Astrocyte of the hippocampus (primary cell): ENCODE data around the gene TTC39B.

Experiments
- DNase-seq: peaks from one replicate; pipeline ENCODE4 v3.0.0; 2011; ENCODE audit warnings: low read depth, low spot score

The TTC39B gene

DNA sequence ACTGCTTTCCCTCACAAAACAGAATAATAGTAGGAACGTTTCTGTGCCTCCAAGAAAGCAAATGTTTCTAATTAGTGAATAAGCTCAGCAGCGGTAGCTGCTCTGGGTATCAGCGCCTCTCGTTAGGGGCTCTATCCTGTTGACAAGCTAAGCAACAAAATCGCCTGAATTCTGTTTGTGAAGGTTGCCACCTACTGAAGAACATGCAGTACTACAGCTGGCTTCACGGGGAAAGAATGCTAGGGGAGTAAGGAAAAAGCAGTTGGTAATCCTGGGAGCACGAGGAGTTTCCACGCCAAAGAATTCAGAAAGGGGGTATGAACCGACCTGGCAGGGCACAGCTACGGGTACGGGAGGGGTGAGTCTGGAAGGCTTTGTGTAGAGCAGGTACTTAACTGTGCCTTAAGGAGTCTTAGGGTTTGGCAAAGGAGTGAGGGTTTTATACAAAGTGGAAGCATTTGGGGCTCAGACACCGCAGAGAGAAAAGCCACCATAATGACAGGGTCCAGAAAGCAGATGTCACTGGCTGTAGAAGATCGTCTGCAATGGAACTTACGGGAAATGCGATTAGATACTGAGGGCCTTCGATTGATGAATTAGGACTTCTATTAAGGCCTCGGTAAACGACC, 171.7 kb downstream of the TTC39B start:
- peak; percentile 85 for DNase-seq

DNA sequence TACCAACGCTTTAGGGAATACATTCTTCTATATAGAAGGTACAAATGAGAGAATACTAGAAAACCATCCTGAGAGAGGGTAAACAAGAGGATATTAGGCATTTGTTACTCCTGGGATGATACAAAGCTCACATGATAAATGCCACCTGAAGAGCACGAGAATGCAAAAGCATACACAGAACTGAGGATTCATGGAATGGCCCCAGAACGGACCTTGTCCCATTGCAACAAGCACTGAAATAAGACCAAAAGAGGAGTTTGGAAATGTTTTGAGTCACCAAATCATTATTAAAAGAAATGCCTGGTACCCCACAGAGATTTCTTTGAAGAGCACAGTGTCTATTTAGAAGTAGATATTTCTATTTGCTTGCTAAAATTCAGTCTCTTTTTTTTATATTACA, 173.5 kb downstream of the TTC39B start:
- DNase-seq, result no peak

GRCh38 chr9:15132091-15132490, 174.9 kb downstream of the TTC39B start:
- DNase-seq, result no peak

GRCh38 chr9:15131094-15131493, 175.9 kb downstream of the TTC39B start:
- no peak for DNase-seq

GRCh38 chr9:15127831-15128230, 179.2 kb downstream of the TTC39B start:
- no peak for DNase-seq

DNA sequence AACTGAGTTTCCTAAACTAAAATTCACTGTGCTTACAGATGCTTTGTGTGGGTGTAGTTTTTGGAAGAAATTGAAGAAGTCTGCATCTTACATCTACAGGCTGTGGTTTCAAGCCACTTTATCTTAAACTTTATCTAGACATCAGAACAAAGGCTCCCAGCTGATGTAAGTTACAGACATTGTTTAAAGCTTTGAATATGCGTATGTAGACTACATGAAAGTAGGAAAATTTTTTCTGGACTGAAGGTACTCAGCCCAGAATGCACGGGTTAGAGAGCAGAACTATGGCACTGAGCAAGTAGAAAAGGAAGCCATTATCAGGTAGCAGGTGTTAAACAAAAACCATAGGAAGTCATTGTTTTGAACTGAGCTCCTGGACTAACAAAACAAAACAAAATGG, 185.4 kb downstream of the TTC39B start:
- no peak for DNase-seq

DNA sequence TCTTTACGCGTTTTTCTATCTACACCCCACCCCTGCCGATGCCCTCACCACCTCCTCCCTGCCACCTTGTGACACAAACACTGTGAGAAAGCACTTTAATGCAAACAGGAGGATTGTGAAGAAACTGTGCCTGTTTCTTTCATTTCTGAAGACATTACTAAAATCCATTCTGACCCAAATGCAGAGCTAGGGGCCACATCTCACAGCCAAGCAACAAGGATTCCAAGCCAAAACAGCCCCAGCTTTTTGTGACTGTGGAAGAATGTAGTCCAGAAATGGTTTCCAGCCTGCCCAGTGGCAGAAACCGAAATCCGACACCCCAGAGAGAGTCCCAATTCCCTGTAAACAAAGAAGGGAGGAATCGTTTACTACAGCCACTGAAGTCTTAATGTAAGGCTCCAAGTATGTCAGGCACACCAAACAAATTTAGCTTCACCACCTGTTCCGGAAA, 190.9 kb downstream of the TTC39B start:
- no peak for DNase-seq

DNA sequence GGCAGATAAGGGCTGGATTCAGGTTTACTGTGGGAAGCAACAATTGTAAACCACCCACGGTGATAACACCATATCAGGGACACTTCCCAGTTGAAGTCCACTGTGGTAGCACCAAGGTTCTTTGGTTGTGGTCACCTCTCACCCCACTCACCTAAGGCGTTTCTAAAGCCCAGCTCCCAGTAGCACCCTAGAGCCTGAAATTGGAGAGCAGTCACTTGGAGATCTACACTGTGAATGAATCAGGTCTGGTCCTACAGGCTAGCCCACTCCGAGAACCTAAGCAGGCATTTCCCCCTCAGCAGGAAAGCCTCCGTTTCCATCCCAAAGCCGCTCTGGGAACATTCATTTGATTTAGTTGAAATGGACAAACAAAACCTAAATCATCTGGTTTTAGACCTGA, 191.3 kb downstream of the TTC39B start:
- DNase-seq, result no peak

DNA sequence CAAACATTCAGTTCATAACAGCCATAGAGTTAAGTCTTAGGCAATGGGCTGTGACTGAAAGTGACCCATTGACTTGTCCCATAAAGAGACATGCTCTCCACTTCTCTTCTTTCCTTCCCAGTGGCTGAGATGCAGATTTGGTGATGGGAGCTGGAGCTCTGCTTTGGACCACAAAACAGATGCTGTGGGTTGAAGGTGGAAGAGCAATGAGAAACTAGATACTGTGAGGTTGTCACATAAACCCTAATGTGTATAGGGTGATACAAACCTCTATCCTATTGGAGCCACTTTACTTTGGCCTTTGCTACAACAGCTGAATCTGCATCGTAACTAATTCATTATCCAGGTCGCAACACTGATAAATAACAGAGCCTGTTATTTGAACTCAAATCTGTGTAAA, 192.0 kb downstream of the TTC39B start:
- DNase-seq, result no peak
